WI38 (cell line): ENCODE data around the gene GPRC5B.

Source experiments
- H3K4me3 ChIP-seq: 2 replicates; pipeline ENCODE4 v1.5.1; 2011; ENCODE audit warnings: low read depth, mild to moderate bottlenecking, control low read depth, low read length
- TF ChIP-seq, protein P1 (sequence below): IDR thresholded peaks from 2 replicates; pipeline ENCODE4 v1.5.1; 2012; ENCODE audit warnings: low read depth, mild to moderate bottlenecking, control low read depth, low read length

Gene GPRC5B

DNA sequence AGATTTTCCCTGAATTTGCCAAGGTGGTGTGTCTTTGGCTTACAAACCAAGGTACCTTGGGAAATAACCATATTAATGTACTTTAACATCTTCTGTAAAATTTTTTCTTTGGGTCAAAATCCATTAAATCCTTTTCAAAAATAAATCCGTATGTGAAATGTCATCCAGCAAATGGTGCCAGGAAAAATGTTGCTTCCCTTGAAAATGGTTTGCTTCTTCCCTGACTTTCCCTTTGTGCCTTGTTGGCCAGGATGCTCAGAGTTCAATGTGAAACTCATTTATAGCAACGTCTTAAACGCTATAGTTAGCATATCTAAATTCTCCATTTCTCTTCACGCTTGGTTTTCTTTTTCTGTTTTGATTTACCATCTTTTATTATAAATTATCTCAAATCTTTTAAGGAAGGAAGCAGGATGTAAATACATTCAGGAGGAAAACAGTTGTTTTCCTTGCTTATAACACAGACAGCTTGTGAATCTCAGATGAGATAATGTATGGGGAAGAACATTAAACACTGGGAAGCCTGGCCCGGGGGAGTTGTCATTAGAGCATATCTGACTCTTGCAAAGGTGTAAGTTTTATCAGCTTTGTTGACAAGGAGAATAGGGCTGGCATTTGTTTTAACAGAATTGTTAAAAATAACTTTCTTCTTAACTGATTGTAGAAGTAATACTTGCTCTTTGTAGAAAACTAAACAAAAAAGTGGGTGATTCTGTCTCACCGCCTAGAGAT is 42.1 kb downstream of the GPRC5B start:
- TF ChIP-seq, protein P1, sequence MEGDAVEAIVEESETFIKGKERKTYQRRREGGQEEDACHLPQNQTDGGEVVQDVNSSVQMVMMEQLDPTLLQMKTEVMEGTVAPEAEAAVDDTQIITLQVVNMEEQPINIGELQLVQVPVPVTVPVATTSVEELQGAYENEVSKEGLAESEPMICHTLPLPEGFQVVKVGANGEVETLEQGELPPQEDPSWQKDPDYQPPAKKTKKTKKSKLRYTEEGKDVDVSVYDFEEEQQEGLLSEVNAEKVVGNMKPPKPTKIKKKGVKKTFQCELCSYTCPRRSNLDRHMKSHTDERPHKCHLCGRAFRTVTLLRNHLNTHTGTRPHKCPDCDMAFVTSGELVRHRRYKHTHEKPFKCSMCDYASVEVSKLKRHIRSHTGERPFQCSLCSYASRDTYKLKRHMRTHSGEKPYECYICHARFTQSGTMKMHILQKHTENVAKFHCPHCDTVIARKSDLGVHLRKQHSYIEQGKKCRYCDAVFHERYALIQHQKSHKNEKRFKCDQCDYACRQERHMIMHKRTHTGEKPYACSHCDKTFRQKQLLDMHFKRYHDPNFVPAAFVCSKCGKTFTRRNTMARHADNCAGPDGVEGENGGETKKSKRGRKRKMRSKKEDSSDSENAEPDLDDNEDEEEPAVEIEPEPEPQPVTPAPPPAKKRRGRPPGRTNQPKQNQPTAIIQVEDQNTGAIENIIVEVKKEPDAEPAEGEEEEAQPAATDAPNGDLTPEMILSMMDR: no peak
- no peak overlapping the region for H3K4me3 ChIP-seq

DNA sequence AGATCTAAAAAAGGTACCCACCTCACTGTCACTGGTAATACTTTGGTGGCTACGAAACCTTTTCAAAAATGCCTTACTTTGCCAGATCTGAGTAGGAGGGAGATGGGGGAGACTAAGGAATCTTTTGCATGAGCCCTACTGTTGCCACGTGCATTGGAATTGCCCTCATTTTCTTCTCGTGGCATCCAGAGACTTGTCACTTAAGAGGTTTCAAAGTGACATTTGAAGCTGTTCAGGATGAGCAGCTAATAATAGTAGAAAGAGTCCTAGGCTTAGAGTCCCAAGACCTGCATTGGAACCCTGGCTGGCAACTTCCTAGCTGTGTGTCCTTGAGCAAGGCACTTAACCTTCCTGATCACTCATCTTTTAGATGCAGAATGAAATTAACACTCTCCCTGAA is 43.5 kb downstream of the GPRC5B start:
- TF ChIP-seq, protein P1: no peak

DNA sequence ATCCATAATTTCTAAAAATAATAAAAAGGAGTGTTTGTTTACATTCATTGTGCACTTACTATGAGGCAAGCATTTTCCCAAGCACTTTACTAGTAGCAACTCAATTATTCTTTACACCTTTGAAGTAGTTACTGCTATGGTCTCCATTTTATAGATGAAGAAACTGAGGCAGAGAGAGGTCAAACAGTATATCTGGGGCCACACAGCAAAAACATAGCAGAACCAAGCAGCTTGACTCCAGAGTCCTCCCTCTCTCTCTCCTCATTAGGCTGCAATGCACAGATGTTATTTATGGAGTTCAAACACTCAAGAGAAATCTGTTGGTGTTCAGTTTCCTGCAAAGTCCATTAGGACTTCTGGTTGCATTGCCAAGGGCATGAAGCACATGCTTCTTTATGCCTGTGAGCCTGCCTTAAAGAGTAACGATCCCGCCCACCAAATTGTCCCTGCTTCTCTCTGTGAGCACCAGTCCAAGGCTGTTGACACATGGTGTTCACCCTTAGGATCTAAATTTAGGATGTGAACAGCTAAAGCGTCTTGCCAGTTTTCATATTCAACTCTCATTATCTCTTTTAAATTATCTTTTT is 44.0 kb downstream of the GPRC5B start:
- TF ChIP-seq, protein P1: no peak
- H3K4me3 ChIP-seq: no peak overlapping the region

More for the DNA sequence above, 43.5 kb downstream of the GPRC5B start:
- H3K4me3 ChIP-seq: no peak overlapping the region

DNA sequence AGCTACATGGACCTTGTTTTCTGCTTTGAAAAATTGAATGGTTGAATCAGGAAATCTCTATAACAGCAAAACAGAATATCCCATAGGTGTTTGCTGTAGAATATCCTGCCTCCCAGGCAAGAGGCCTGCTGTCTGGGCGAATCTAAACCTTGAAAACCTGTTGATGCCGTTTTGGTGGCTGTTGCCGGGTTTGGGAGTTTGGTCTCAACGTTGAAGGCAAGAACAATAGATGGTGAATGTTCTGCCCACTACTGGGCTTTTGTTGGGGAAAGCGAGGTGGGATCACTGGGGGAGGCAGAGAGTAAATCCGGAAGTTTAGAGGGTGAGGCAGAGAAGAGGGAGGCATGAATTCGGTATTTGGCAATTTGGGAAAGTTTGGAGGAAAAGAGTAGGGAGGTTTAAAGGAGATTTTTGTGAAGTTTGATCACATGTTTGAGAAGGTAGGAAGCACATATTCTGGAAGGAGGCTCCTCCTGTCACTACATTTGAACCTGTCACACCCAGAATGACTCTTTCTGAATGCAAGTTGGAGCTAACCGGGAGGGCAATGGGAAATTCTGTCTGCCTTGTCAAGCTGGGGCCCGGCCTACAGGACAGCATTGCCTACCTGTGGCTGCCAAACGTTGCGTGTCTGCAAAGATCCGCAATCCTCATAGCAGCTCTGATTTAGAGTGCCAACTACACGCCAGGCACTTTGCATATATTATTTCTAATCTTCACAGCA is 46.5 kb downstream of the GPRC5B start:
- TF ChIP-seq, protein P1: no peak
- no peak overlapping the region for H3K4me3 ChIP-seq

DNA sequence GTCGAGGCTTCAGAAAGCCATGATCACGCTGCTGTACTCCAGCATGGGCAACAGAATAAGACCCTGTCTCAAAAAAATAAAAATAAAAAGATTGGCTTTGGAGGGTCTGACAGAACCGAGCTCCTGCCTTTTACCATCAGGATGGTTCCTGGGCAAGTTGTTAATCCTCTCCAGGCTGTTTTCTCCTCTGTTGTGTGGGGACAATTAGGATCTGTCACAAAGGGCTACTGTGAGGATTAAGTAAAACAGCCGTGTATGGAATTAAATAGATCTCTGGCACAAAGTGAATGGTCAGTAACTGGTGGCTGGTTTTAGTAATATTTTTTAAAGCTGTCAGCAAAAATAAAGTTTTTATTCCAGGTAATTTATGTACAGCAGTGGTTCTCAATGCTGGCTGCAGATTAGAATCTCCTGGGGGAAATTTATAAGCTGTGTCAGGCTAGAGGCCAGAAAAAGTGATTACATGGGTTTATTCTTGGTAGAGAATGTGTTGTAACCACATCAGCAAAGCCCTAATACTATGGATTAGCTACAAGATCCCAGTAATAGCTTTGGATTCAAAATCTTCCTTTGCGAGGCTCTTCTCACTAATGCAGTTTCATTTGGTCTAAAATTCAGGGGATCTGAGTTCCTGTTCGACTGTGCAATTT is 47.2 kb downstream of the GPRC5B start:
- TF ChIP-seq, protein P1: no peak
- H3K4me3 ChIP-seq: no peak overlapping the region

DNA sequence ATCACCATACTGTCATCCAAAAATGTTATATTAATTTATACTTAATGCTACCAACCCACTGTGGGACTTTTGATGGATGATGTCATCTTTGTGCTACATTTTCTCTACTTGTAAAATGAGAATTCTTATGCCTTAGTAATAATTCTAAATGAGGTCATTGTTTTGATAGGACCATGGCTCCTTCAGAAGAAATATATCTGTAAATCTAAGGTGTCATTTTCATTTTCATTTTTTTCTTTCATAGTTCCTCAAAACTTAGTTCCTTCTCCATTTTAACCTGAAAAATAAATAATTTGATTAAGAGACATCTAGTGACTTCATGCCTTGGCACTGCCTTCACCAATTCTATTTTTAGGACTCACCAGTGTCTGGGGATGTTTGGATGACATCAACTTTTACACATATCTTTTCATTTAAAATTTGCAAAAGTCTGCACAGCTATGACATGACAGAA is 48.7 kb downstream of the GPRC5B start:
- no peak overlapping the region for H3K4me3 ChIP-seq
- TF ChIP-seq, protein P1: no peak

DNA sequence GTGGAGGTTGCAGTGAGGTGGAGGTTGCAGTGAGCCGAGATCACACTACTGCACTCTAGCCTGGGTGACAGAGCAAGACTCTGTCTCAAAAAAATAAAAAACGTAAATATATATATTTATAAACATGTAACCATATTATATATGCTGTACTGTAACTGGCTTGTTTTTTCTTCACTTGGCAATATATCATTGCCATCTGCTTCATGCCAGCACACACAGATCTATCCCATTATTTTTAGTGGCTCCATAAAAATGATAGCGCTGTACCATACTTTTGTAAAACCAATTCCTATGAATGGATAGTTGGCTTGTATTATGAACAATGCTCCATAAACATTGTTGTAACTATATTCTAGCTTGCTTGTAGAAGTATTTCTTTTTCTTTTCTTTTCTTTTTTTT is 49.5 kb downstream of the GPRC5B start:
- H3K4me3 ChIP-seq: no peak overlapping the region
- TF ChIP-seq, protein P1: no peak
